ENCODE results near the gene CACNA2D3.
A peak's percentile ranks its signal among the peaks of the same experiment; 100 is the strongest.

Gene CACNA2D3

GRCh38 chr3:54863786-54864185 is 741.4 kb downstream of the CACNA2D3 start:
- H3K4me3 ChIP-seq (ENCODE audit: low read length) = no peak overlapping the region
- no peak for TF ChIP-seq CTCF (IDR thresholded peaks at IDR 0.05; ENCODE audit: insufficient read depth, low read depth, low read length, missing control alignments)
- DNase-seq (ENCODE audit: low read depth) = no peak

GRCh38 chr3:54865316-54865715 is 743.0 kb downstream of the CACNA2D3 start:
- TF ChIP-seq CTCF (IDR thresholded peaks at IDR 0.05; ENCODE audit: insufficient read depth, low read depth, low read length, missing control alignments) = no peak
- DNase-seq (ENCODE audit: low read depth) = no peak
- H3K4me3 ChIP-seq (ENCODE audit: low read length) = no peak overlapping the region

GRCh38 chr3:54866251-54866650 is 743.9 kb downstream of the CACNA2D3 start:
- DNase-seq (ENCODE audit: low read depth) = no peak
- no peak overlapping the region for H3K4me3 ChIP-seq (ENCODE audit: low read length)
- TF ChIP-seq CTCF (IDR thresholded peaks at IDR 0.05; ENCODE audit: insufficient read depth, low read depth, low read length, missing control alignments) = no peak

GRCh38 chr3:54870423-54870822 is 748.1 kb downstream of the CACNA2D3 start:
- TF ChIP-seq CTCF (IDR thresholded peaks at IDR 0.05; ENCODE audit: insufficient read depth, low read depth, low read length, missing control alignments) = peak; percentile 73
- DNase-seq (ENCODE audit: low read depth) = peak; percentile 63
- no peak overlapping the region for H3K4me3 ChIP-seq (ENCODE audit: low read length)

DNA sequence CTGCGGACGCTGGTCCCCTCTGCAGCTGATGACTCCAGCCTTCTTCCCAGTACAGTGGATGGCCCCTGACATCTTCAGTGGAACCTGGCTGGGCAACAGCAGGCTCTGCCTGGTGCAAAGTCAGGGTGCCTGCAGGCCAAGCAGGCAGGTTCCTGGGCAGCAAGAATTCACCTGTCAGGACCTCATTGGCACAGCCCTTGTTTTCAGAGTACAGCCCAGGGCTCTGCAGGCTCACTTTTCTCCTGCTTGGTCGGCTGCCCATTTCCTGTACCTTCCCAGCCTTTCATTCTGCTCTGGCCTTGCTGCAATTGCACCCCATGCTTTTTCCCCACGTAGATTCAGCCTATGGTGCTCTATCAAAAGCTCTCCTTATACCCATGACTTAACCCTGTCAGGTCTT is 749.5 kb downstream of the CACNA2D3 start:
- no peak for DNase-seq (ENCODE audit: low read depth)
- no peak for TF ChIP-seq CTCF (IDR thresholded peaks at IDR 0.05; ENCODE audit: insufficient read depth, low read depth, low read length, missing control alignments)
- H3K4me3 ChIP-seq (ENCODE audit: low read length) = no peak overlapping the region

DNA sequence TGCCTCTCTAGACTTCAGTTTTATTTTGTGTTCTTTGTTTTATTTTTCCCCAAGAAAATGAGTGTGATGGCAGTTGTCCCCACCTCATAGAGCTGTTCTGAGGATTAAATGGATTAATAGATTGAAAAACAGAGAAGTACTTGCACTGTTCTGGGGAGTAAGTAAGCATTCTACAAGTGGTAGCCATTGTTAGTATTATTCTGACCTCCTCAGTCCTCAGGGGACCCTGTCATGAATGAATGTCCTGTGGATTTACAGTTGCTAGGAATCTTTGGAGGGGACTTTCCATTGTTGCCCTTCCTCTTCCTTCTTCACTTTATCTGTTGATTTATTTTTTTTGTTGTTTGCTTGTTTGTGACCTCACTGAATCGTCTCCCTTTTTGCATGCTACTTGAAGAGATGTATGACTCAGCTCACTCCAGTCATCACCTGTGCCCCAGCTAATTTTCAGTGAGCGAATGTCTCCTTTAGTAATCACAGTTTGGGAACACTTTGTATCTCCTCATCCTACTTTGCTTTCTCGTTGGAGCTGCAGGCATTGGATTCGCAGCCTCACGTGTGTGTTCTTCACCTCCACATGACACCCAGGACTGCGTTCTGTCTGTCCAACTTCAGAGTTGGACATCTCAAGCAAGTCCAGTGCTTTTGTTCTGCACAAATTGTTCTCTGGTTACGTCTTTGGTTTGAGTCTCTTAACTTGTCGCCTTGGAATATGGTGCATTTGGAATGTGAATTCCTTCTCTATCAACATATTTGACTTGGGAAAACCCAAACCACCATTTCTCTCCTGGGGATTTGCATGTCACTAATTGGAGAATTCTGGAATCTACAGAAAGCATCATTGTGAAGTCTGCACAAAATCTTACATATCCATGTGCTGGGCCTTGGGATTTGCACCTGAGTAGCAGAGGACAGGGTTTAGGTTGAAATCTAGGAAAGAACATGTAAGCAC is 751.0 kb downstream of the CACNA2D3 start:
- no peak overlapping the region for H3K4me3 ChIP-seq (ENCODE audit: low read length)
- TF ChIP-seq CTCF (IDR thresholded peaks at IDR 0.05; ENCODE audit: insufficient read depth, low read depth, low read length, missing control alignments) = no peak
- peak; percentile 49 for DNase-seq (ENCODE audit: low read depth)

Measured in epithelial cell of esophagus (primary cell).